Measurements from ENCODE around the gene COMT. TPM values are rescaled to one million over a fixed set of nuclear protein-coding genes. Genes with fewer than 3 reads are reported as not detected.

The COMT gene
- total and polyA plus RNA-seq, 2 donors from 2014 or later = 118 to 244 TPM

DNA sequence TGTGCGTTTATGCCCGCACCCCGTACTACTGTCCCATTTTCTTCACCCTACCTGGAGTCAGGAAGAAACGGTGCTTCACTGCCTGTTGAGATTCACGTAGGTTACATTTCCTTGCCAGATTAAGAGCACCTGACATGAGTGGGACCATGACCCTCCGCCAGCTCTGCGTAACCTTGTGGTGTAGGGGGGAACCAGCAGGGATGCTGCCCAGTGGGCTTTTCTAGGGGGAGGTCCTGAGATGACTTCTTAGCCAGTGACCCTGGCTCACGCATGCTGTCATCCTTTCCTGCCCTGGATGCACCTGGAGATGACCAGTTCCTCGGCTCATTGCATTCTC, 76.0 kb downstream of the COMT start:
- DNase-seq = peak in 1 of 5 donors; percentile 59
- H3K36me3 ChIP-seq (ENCODE audit: control insufficient read depth in 2 of 3, insufficient read depth in 3 of 3, low read length in 3 of 3) = no peaks in the 10 kb centered on the region
- no peak for TF ChIP-seq CTCF (IDR thresholded peaks at IDR 0.05; ENCODE audit: borderline replicate concordance, extremely low read depth, insufficient read depth)
- H3K4me1 ChIP-seq (ENCODE audit: control insufficient read depth in 2 of 3, insufficient read depth in 2 of 3, low read depth in 1 of 3, low read length in 3 of 3) = peaks cover 0 to 37% (median 14%) of the 10 kb centered on the region in 3 donors
- FAIRE-seq = no peak
- H3K9me3 ChIP-seq (ENCODE audit: control insufficient read depth in 2 of 3, insufficient read depth in 1 of 3, low read length in 3 of 3) = no peaks in the 10 kb centered on the region
- intact Hi-C loops (cut with DNase I) = no loop called here
- H3K9ac ChIP-seq (ENCODE audit: low read length in 3 of 3) = peak overlapping the region in 1 of 3 donors; percentile 58
- H3K27ac ChIP-seq (ENCODE audit: low read depth in 2 of 2, low read length in 2 of 2) = no peak overlapping the region
- H3K4me3 ChIP-seq (ENCODE audit: low read length in 3 of 3) = peak overlapping the region in 2 of 3 donors; percentile 60 to 78
- peaks cover 17% of the 10 kb centered on the region for H3K27me3 ChIP-seq (ENCODE audit: control insufficient read depth, insufficient read depth, low read length)

DNA sequence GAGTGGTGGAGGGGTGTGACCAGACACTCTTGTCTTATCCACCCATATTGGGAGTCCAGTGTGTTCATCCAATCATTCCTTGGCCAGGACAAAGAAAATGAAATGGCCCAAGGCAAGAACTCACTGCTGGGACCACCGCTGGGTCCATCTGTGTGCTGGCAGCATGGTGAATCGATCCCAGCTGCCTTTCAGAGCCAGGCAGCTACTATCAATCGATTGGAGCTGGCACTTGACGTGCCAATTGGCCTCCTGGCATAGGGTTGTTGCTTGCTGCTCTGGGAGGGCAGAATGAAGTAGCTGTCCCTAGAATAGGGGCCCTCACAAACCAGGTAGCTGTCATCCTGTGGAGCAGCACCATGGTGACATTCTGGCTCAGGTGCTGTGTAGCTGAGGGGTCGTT, 76.4 kb downstream of the COMT start:
- no peak overlapping the region for H3K27ac ChIP-seq (ENCODE audit: low read depth in 2 of 2, low read length in 2 of 2)
- no peak overlapping the region for H3K4me3 ChIP-seq (ENCODE audit: low read length in 3 of 3)
- FAIRE-seq (no peak), DNase-seq (peak in 2 of 5 donors; percentile 31 to 51)
- peaks cover 17% of the 10 kb centered on the region for H3K27me3 ChIP-seq (ENCODE audit: control insufficient read depth, insufficient read depth, low read length)
- no peaks in the 10 kb centered on the region for H3K36me3 ChIP-seq (ENCODE audit: control insufficient read depth in 2 of 3, insufficient read depth in 3 of 3, low read length in 3 of 3)
- peaks cover 0 to 37% (median 13%) of the 10 kb centered on the region in 3 donors for H3K4me1 ChIP-seq (ENCODE audit: control insufficient read depth in 2 of 3, insufficient read depth in 2 of 3, low read depth in 1 of 3, low read length in 3 of 3)
- no peak for TF ChIP-seq CTCF (IDR thresholded peaks at IDR 0.05; ENCODE audit: borderline replicate concordance, extremely low read depth, insufficient read depth)
- H3K9me3 ChIP-seq (ENCODE audit: control insufficient read depth in 2 of 3, insufficient read depth in 1 of 3, low read length in 3 of 3) = no peaks in the 10 kb centered on the region
- no peak overlapping the region for H3K9ac ChIP-seq (ENCODE audit: low read length in 3 of 3)
- intact Hi-C loops (cut with DNase I) = no loop called here

Small RNAs within 50 kb of the gene (microRNA-seq; reads per million reads assigned to microRNA genes)
- gene MIR4761 = not detected

Other genes with a start within 250 kb of the COMT start
- gene SEPTIN5, start 227.3 kb upstream of the COMT start, total RNA-seq = 10.4 TPM
- 13.0 TPM for gene SEPTIN5, start 227.3 kb upstream of the COMT start, polyA plus RNA-seq (ENCODE audit: insufficient read depth, low read depth, low replicate concordance)
- gene GP1BB, start 218.2 kb upstream of the COMT start, total RNA-seq = 1.9 TPM
- gene GP1BB, start 218.2 kb upstream of the COMT start, polyA plus RNA-seq (ENCODE audit: insufficient read depth, low read depth, low replicate concordance) = 4.1 TPM
- 5.5 TPM for gene TBX1, start 181.0 kb upstream of the COMT start, total RNA-seq
- 0.45 TPM for gene TBX1, start 181.0 kb upstream of the COMT start, polyA plus RNA-seq (ENCODE audit: insufficient read depth, low read depth, low replicate concordance)
- 4.4 TPM for gene GNB1L, start 86.9 kb upstream of the COMT start, total RNA-seq
- gene GNB1L, start 86.9 kb upstream of the COMT start, polyA plus RNA-seq (ENCODE audit: insufficient read depth, low read depth, low replicate concordance) = 4.0 TPM
- 16.7 TPM for gene RTL10, start 86.9 kb upstream of the COMT start, total RNA-seq
- gene RTL10, start 86.9 kb upstream of the COMT start, polyA plus RNA-seq (ENCODE audit: insufficient read depth, low read depth, low replicate concordance) = 8.8 TPM
- gene TXNRD2, start within 50 bp of the COMT start, total RNA-seq = 28.6 TPM
- 50.6 TPM for gene TXNRD2, start within 50 bp of the COMT start, polyA plus RNA-seq (ENCODE audit: insufficient read depth, low read depth, low replicate concordance)
- gene ARVCF, start 75.1 kb downstream of the COMT start, total RNA-seq = 21.9 TPM
- 16.0 TPM for gene ARVCF, start 75.1 kb downstream of the COMT start, polyA plus RNA-seq (ENCODE audit: insufficient read depth, low read depth, low replicate concordance)
- 27.7 TPM for gene TANGO2, start 79.3 kb downstream of the COMT start, total RNA-seq
- gene TANGO2, start 79.3 kb downstream of the COMT start, polyA plus RNA-seq (ENCODE audit: insufficient read depth, low read depth, low replicate concordance) = 37.3 TPM
- gene DGCR8, start 138.5 kb downstream of the COMT start, total RNA-seq = 40.1 TPM
- gene DGCR8, start 138.5 kb downstream of the COMT start, polyA plus RNA-seq (ENCODE audit: insufficient read depth, low read depth, low replicate concordance) = 12.2 TPM
- 67.2 TPM for gene RANBP1, start 174.3 kb downstream of the COMT start, total RNA-seq
- gene RANBP1, start 174.3 kb downstream of the COMT start, polyA plus RNA-seq (ENCODE audit: insufficient read depth, low read depth, low replicate concordance) = 80.5 TPM
- 50.0 TPM for gene TRMT2A, start 175.5 kb downstream of the COMT start, total RNA-seq
- 37.3 TPM for gene TRMT2A, start 175.5 kb downstream of the COMT start, polyA plus RNA-seq (ENCODE audit: insufficient read depth, low read depth, low replicate concordance)
- gene ZDHHC8, start 190.0 kb downstream of the COMT start, total RNA-seq = 57.1 TPM
- 18.8 TPM for gene ZDHHC8, start 190.0 kb downstream of the COMT start, polyA plus RNA-seq (ENCODE audit: insufficient read depth, low read depth, low replicate concordance)
- gene CCDC188, start 209.3 kb downstream of the COMT start, total RNA-seq = 2.8 TPM
- 0.54 TPM for gene CCDC188, start 209.3 kb downstream of the COMT start, polyA plus RNA-seq (ENCODE audit: insufficient read depth, low read depth, low replicate concordance)